ENCODE data around the gene ZBTB7B.

Gene ZBTB7B

DNA sequence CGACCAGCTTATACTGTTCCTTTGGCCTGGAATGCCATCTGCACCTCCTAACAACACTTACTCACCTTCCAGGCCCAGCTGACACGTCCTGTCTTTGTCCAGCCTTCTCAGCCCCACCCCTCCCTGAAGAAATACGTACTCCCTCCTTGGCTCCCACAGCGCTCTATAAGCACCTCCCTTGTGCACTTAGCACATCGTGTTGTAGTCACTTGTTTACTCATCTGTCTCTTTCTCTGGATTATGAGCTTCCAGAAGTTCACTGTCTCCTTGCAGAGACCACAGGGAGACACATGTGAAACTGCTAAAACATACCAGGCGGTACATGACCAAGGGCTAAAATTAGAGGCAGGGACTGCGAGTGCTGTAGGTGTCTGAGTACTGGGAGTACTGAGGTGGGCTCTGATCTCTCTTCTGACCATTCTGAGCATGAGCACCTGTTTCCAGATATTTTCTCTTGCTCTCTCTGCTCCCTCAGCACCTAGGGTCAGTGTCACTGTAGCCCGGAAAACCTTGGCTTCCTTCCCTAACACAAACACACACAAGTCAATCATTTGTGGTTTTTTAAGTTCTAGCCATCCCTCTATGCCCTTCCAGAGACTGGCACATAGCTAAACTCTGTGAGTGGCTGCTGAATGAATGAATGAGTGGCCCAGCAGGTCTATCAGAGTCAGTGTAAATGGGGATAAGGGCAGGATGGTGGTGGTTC lies 36.2 kb downstream of the ZBTB7B start:
- no peak for DNase-seq (ENCODE audit: low read depth in 2 of 2)

DNA sequence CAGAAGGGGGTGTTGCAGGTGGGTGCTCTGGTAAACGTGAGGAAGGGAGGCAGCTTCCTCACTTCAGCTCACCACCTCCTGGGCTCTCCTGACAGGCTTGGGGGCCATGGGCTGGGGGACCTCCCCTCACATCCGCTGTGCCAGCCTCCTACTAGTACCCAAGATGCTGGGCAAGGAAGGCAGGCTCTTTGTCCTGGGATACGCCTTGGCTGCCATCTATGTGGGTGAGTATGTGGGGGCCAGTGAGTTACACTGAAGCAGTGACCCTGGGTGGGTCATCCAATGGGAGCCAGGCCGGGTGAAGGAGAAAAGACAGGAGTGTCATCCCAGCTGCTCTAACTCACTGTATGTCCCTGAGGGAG lies 36.7 kb downstream of the ZBTB7B start:
- no peak for DNase-seq (ENCODE audit: low read depth in 2 of 2)

DNA sequence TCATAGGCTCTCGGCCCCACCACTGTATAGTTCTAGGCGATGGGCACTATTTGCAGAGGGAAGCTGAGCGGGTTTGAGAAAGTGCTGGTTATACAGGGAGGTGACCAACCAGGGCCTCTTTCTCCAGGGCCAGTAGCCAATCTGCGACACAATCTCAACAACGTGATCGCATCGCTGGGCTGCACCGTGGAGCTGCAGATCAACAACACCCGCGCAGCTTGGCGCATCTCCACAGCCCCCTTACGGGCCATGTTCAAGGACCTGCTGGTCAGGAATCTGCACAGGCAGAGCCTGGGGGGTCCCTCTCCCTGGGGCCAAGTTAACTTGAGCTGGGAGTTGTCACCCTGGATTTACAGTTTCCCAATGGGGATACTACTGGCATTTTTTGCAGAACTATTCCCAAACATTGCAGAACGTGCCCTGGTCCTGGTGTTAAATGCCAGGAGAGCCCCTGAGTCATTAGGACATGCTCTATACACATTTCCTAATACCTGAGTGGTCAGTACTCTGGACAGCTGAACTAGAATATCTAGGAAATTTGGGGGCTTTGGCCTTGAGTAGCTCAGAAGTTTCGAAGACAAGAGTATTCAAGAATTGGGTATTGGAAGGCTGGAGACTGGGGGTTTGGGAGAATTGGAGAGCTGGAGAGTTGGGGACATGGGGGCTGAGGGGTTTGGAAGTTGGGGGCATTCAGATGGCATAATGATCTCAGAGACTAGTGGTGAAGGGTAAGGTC lies 37.9 kb downstream of the ZBTB7B start:
- DNase-seq (ENCODE audit: low read depth in 2 of 2): no peak

DNA sequence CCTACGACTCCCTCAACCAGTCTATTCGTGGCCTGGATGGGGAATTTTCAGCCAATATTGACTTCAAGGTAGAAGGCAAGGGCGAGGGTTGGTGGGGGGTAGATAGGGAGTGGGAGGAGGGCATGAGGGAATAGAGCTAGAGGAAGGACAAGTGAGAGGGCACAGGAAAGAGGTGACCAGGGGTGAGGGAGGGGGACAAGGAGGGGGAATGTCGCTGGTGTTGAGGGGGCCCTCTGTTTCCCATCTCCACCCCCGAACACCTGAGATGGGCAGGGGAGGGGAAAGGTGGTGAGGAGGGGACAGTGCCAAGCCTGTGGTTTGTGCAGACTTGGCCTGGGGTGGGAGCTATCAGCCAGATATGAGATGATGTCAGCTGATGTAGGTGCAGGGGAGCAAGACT lies 40.2 kb downstream of the ZBTB7B start:
- no peak for DNase-seq (ENCODE audit: low read depth in 2 of 2)

DNA sequence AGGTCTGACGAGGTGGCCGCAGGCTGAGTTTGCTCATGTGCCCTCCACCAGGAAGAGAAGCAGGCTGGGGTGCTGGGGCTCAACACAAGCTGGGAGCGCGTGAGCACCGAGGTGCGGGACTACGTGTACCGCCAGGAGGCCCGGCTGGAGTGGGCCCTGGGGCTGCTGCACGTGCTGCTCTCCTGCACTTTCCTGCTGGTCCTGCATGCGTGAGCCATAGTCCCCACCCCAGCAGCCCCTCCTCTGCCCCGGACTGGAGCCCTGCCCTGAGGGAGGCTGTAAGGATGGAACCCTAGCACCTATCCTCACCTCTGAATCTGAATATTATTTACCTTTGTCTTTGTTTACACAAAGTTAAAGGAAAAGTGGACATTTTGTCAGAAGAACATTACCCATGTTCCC lies 40.7 kb downstream of the ZBTB7B start:
- DNase-seq (ENCODE audit: low read depth in 2 of 2): no peak

DNA sequence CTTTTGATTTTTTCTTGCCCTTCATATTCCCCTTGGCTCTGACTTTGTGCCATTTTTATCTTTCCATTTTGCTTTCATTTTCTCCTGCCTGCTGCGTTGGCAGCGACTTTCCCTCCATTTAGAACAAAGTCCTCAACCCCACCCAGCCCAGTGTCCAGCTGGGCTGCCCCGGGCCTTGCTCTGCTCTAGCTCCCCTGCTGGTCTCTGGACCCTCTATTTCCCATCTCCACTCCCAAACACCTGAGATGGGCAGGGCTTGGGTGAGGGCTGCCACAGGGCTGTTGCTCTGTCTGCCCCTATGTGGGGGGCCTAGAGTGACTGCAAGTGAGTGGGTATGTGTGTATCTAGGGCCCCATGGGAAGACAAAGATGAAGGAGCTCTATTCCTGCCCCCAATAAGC lies 41.2 kb downstream of the ZBTB7B start:
- DNase-seq (ENCODE audit: low read depth in 2 of 2): no peak

DNA sequence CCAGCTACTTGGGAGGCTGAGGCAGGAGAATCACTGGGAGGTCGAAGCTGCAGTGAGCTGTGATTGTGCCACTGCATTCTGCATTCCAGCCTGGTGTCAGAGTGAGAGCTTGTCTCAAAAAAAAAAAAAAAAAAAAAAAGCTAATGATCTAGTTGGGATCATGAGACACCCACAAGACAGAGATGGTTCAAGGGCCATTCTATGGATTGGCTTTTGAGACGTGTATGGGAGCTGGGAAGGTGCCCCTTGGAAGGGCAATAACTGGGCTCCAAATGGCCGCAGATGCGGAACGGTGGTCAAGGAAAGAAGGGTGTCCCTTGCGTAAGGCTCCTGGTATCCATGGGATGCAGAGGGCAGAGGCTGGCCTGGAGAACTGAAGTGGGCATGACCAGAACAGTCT lies 41.8 kb downstream of the ZBTB7B start:
- DNase-seq (ENCODE audit: low read depth in 2 of 2): no peak

DNA sequence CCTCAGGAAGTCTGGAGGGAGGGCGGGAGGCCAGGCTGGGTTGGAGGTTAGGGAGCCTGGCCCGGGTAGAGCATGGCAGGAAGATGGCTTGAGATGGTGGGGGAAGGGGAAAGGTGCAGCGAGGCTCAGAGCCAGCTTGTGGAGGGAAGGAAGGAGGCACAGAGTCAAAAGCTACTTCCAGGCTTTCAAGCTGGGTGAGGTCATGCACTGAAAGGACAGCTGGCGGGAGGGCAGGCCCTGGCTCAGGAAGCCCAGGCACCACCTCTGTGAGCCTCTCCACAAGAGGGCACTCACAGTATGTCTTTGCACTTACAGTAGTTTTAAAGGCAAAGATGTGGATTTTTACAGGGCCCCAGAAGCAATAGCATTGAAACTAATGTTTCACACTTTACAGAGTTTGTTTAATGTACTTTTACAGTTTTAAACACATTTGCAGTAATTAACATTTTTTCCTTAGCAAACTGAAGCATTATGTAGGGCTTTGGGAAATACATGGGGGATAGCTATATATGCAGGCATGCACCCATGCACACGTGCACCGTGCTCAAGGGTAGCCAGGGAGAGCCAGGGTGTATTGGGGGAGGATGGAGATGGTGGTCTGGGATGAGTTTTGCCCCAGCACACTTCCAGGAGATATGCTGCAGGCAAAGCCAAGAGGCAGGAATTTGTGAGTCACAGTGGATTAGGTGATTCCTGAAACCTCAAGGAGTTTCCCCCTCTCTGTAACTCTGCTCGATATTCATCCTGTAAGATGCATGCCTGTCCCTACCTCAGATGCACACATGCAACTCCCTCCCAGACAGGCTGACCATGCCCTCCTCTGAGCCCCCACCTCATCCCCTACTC lies 42.4 kb downstream of the ZBTB7B start:
- DNase-seq (ENCODE audit: low read depth in 2 of 2): peak in 1 of 2 experiments; percentile 13

DNA sequence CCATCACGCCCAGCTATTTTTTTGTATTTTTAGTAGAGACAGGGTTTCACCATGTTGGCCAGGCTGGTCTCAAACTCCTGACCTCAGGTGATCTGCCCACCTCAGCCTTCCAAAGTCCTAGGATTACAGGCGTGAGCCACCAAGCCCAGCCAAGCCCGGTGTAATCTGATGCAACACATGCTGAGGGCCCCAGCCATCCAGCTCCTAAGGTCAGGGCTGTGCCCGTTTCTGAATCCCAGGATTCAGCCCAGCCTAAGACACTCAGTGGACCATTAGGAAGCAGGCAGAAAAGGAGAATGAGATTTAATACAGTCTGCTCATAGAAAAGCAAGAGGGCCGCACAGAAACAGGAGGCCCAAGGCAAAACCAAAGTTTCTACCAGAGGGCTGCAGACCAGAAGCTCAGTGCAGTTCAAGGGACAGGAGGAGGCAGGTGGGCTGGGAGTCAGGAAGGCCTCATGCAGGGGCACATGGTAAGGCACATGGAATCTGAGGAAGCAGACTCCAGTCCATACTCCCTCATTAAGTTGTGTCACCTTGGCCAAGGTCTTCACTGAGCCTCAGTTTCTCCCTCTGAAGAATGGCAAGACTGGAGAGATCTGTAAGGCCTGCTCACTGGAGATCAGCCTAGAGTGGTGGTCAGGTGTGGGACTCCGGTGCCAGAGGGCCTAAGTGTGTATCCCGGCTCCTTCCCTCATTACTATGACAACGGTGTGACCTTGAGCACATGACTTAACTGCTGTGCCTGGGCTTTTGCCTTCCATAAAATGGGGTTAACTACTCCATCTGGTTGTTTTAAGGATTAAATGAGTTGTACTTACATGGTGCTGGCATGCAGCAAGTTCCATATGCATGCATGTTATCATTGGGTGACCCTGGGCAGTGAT lies 46.1 kb downstream of the ZBTB7B start:
- no peak for DNase-seq (ENCODE audit: low read depth in 2 of 2)

DNA sequence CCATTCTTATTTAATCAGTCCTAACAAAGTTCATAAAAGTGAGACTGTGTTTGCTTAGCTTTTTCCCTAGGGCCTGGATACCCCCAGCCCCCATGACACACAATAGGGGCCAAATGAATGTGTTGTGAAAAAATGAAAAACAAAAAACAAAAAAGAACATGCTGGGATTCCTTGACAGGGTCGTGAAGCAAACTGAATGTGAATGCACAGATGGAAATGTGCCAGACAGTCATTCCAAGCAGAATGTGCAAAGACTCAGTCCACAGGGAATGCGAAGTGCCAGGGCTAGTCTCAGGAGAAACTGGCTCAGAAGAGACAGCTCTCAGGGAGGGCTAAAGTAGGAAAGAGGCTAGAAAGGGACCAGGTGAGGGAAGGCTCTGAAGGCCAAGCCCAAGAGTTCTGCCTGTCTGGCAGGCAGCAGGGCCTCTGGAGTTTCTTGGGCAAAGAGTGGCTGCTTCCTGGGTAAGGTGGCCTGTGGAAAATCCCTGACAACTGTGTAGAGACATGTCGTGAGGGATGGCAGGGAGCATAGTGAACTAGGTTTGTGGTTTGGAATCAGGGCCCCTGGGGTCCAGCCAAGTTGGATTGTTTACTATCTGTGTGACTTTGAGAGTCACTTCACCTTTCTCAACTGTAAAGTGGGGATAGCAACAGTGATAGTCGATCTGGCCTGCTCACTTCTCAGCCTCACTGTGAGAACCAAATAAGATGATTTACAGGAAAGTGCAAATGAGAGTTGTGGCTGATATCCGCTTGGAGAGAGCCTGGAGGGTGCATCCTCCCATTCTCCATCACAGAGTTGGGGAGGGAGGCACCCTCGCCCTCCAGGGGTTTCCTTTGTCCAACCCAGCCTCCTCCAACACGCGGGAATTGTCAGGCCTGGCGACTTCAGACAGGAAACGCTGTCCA lies 47.3 kb downstream of the ZBTB7B start:
- DNase-seq (ENCODE audit: low read depth in 2 of 2): peak in 1 of 2 experiments; percentile 22

DNA sequence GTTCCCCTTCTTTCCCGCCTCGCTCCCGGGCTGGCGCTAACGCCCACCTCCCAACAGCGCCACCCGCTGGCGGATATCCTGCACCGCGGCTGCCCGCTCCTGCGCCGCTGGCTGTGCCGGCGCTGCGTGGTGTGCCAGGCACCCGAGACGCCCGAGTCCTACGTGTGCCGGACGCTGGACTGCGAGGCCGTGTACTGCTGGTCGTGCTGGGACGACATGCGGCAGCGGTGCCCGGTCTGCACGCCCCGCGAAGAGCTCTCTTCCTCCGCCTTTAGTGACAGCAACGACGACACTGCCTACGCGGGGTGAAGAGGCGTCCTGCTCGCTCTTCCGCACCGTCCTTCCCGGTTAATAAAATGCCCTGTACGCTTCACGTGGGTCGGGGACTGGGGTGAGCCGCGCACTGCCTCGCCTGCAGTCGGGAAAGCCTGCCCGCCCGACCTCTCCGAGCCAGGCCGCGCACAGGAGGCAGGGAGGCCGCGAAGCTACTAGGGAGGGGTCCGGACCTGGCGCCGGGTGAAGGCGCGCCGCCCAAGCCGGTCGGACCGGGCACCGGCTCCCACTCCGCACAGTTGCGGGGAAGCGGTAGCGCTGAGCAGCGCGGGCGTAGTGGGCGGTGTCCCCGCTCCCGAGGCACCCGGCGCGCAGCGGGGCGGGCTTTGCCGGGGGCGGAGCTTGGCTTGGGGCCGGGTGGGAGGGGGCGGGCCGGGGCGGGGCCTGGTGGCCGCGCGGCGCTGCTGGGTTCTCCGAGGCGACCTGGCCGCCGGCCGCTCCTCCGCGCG lies 48.1 kb downstream of the ZBTB7B start, which contains the start of gene ADAM15:
TSS of gene ADAM15 (plus strand) at position 757 of the 782 bp plus-strand sequence. CDS start 71 bp downstream, outside the sequence.
- DNase-seq (ENCODE audit: low read depth in 2 of 2): peak in 1 of 2 experiments; percentile 20

DNA sequence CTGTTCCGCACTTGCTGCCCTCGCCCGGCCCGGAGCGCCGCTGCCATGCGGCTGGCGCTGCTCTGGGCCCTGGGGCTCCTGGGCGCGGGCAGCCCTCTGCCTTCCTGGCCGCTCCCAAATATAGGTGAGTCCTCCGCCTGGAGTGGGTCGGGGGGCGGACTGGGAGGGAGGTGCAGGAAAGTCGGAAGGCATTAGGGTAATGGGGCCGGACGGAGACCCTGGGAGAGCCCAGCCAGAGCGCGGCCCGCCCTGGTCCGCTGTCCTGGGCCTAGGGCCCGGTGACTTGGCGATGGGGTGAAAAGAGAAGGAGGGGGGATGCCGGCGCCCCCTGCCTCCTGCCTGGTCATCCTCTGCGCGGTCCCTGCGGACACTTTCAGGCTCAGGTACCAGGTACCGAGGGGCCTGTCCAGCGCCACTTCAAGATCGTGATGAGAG lies 48.8 kb downstream of the ZBTB7B start:
- DNase-seq (ENCODE audit: low read depth in 2 of 2): no peak

DNA sequence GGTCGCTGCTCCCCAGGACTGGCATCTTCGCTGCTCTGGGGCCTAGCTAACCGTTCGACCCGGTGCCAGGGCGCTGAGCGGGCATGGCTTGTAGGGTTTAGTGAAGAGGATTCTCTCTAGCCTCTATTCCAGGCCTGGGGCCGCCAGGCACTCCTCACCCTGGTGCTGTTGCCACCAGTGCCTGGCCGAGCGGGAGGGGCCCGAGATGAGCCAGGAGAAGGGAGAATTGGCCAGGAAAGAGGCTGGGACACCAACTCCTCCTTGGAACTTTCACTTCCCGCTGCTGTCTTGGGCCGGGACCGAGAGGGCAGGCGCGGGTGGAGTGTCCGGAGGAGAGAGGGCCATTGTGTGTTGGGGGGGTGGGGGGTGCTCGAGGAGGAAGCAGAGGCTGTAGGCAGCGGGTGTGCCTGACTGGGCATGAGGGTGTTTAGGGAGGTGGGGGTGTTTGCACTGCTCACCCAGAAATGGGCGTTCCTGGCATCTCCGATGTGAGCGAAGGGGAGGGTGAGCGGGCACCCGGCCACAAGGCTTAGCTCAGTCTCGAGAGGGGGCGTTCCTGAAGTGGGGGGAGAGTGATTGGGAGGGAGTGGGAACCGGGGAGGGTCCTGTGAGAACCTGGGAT lies 49.3 kb downstream of the ZBTB7B start:
- DNase-seq (ENCODE audit: low read depth in 2 of 2): no peak

DNA sequence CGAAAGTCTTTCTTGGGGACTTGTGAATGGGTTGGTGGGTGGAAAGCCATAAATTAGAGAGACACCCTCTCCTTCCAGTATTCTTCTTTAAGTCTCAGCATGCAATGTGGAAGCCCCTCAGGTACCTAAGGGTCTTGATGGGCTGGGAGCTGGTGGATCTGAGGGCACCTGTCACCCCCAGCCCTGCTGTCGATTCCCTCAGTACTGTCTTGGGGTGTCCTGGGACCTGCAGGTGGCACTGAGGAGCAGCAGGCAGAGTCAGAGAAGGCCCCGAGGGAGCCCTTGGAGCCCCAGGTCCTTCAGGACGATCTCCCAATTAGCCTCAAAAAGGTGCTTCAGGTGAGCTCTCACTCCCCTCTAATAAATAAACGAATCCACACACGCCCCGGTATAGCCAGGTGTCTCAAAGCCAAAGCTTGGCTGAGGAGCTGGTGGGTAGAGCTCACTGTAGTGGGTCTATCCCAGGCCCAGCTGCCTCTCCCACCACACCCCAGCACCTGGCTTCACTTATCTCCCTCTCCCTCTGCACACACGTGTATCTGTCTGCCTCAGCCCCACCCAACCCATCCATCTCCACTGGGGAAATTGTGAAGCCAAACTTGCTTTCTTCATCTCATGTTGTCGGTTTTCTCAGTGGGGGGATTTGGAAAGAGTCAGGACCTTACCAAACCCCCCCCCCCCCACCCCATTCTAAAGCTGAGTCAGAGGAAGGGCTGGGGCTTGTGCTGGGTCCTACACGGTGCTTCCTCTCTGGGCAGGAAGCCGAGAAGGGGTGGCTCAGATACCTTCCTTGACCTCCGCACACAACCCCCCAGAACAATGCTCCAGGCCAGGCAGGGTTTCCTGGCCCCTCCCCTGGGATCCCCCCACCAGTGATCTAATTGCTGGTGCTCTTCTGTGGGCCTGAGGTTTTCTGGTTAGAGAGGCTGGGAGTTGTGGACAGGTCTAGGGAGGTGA lies 50.1 kb downstream of the ZBTB7B start:
- no peak for DNase-seq (ENCODE audit: low read depth in 2 of 2)

DNA sequence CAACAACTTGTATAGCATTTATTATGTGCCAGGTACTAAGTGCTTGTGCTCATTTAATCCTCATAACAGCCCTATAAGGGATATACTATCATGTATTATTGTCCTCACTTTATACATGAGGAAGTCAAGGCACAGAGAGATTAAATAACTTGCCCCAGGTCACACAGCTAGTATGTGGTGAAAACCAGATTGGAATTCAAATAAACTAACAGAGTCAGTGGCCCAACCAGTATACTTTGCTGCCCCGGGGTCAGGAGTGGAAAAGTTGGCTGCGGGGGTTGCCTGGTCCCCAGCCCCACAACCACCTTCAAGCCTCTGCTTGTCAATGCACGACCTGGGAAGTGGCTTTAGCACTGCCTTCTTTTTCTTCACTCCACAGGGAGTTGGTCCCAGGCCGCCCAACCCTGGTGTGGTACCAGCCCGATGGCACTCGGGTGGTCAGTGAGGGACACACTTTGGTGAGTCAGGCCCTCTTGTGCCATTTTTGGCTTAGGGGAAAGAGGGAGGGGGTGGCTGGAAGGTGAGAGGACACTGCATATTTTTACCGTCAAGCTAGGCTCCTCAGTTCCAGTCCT lies 51.0 kb downstream of the ZBTB7B start:
- no peak for DNase-seq (ENCODE audit: low read depth in 2 of 2)

DNA sequence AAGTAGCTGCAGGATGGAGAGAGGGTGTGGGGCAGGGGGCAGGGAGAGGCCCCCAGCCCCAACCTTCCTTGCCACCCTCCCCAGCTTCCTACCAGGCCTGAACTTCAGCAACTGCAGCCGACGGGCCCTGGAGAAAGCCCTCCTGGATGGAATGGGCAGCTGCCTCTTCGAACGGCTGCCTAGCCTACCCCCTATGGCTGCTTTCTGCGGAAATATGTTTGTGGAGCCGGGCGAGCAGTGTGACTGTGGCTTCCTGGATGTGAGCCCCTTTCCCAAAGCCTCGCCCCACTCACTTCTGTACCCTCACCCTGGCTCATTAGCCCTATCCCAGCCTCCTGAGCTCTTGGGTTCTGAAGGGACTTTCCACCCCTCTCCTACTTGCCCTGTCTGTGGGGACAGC lies 54.5 kb downstream of the ZBTB7B start:
- DNase-seq (ENCODE audit: low read depth in 2 of 2): no peak

DNA sequence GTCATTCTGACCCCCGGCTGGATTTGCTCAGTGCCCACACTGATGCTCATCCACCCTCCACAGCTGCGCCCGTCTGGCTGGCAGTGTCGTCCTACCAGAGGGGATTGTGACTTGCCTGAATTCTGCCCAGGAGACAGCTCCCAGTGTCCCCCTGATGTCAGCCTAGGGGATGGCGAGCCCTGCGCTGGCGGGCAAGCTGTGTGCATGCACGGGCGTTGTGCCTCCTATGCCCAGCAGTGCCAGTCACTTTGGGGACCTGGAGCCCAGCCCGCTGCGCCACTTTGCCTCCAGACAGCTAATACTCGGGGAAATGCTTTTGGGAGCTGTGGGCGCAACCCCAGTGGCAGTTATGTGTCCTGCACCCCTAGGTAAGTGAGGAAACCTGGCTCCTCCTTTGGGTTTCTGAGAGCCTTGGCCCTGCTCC lies 55.2 kb downstream of the ZBTB7B start:
- DNase-seq (ENCODE audit: low read depth in 2 of 2): no peak

All from fibroblast of skin of left quadriceps (primary cell).